ENCODE results near the gene SV2C.

DNA sequence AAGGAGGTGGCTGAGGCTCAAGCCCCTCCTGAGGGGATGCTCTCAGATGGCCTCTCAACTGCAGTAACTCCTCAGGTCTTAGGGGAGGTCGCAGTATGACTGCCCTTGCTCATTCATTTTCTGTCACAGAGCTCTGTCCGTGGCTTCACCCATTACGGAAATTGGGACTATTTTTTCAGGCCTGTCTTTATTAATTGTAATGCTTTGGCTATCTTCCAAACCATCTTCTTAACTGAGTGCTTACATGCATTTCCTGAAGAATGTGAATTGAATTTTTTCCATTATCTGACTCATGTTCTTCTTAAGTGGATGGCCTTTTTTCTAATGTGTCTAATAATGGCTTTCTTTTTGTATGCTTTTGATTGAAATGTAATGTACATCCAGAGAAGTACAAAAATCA lies 36.4 kb upstream of the SV2C start:
- TF ChIP-seq POLR2A (IDR thresholded peaks at IDR 0.05; ENCODE audit: borderline replicate concordance, extremely low read depth, insufficient read depth, insufficient read length) = no peak
- no peak for TF ChIP-seq YY1 (IDR thresholded peaks at IDR 0.05; ENCODE audit: extremely low read depth, insufficient replicate concordance, low read depth, low read length)
- no peak for TF ChIP-seq SP1 (IDR thresholded peaks at IDR 0.05; ENCODE audit: low read depth)
- no peak for TF ChIP-seq POLR2AphosphoS5 (IDR thresholded peaks at IDR 0.05; ENCODE audit: low read depth, low read length)
- TF ChIP-seq, protein P1, sequence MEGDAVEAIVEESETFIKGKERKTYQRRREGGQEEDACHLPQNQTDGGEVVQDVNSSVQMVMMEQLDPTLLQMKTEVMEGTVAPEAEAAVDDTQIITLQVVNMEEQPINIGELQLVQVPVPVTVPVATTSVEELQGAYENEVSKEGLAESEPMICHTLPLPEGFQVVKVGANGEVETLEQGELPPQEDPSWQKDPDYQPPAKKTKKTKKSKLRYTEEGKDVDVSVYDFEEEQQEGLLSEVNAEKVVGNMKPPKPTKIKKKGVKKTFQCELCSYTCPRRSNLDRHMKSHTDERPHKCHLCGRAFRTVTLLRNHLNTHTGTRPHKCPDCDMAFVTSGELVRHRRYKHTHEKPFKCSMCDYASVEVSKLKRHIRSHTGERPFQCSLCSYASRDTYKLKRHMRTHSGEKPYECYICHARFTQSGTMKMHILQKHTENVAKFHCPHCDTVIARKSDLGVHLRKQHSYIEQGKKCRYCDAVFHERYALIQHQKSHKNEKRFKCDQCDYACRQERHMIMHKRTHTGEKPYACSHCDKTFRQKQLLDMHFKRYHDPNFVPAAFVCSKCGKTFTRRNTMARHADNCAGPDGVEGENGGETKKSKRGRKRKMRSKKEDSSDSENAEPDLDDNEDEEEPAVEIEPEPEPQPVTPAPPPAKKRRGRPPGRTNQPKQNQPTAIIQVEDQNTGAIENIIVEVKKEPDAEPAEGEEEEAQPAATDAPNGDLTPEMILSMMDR (IDR thresholded peaks at IDR 0.05 in 2 of 3, conservative IDR thresholded peaks at IDR 0.05 in 1 of 3; ENCODE audit: borderline replicate concordance in 1 of 3, insufficient read depth in 1 of 3, low read depth in 2 of 3, low read length in 2 of 3) = no peak
- no peak for TF ChIP-seq SRF (IDR thresholded peaks at IDR 0.05; ENCODE audit: low read depth)
- no peak for TF ChIP-seq CEBPB (IDR thresholded peaks at IDR 0.05; ENCODE audit: low read depth)
- TF ChIP-seq, protein P2, sequence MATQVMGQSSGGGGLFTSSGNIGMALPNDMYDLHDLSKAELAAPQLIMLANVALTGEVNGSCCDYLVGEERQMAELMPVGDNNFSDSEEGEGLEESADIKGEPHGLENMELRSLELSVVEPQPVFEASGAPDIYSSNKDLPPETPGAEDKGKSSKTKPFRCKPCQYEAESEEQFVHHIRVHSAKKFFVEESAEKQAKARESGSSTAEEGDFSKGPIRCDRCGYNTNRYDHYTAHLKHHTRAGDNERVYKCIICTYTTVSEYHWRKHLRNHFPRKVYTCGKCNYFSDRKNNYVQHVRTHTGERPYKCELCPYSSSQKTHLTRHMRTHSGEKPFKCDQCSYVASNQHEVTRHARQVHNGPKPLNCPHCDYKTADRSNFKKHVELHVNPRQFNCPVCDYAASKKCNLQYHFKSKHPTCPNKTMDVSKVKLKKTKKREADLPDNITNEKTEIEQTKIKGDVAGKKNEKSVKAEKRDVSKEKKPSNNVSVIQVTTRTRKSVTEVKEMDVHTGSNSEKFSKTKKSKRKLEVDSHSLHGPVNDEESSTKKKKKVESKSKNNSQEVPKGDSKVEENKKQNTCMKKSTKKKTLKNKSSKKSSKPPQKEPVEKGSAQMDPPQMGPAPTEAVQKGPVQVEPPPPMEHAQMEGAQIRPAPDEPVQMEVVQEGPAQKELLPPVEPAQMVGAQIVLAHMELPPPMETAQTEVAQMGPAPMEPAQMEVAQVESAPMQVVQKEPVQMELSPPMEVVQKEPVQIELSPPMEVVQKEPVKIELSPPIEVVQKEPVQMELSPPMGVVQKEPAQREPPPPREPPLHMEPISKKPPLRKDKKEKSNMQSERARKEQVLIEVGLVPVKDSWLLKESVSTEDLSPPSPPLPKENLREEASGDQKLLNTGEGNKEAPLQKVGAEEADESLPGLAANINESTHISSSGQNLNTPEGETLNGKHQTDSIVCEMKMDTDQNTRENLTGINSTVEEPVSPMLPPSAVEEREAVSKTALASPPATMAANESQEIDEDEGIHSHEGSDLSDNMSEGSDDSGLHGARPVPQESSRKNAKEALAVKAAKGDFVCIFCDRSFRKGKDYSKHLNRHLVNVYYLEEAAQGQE (IDR thresholded peaks at IDR 0.05; ENCODE audit: low read depth) = no peak
- no peak for TF ChIP-seq SIN3A (IDR thresholded peaks at IDR 0.05; ENCODE audit: low read depth)
- TF ChIP-seq ZNF274 (IDR thresholded peaks at IDR 0.05; ENCODE audit: low read depth, low read length) = no peak
- no peak for TF ChIP-seq EZH2phosphoT487 (IDR thresholded peaks at IDR 0.05; ENCODE audit: borderline replicate concordance)
- TF ChIP-seq MAX (IDR thresholded peaks at IDR 0.05) = no peak
- no peak for TF ChIP-seq RAD21 (IDR thresholded peaks at IDR 0.05; ENCODE audit: low read depth)
- TF ChIP-seq, protein P3, sequence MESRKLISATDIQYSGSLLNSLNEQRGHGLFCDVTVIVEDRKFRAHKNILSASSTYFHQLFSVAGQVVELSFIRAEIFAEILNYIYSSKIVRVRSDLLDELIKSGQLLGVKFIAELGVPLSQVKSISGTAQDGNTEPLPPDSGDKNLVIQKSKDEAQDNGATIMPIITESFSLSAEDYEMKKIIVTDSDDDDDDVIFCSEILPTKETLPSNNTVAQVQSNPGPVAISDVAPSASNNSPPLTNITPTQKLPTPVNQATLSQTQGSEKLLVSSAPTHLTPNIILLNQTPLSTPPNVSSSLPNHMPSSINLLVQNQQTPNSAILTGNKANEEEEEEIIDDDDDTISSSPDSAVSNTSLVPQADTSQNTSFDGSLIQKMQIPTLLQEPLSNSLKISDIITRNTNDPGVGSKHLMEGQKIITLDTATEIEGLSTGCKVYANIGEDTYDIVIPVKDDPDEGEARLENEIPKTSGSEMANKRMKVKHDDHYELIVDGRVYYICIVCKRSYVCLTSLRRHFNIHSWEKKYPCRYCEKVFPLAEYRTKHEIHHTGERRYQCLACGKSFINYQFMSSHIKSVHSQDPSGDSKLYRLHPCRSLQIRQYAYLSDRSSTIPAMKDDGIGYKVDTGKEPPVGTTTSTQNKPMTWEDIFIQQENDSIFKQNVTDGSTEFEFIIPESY (IDR thresholded peaks at IDR 0.05; ENCODE audit: extremely low read depth, insufficient replicate concordance, low read length) = no peak

All from HCT116 (cell line).